Glutamatergic neuron (in vitro differentiated cells): Measurements from ENCODE around the gene WDCP. TPM values are rescaled to one million over a fixed set of nuclear protein-coding genes. Genes with fewer than 3 reads are reported as not detected.

ENCODE experiments used
- DNase-seq: peaks from one replicate; pipeline ENCODE4 v3.0.0; 2022
- H3K27ac Mint-ChIP-seq: one replicate; pipeline ENCODE4 v1.8.0; 2020; ENCODE audit warnings: mild to moderate bottlenecking, mixed read lengths, inconsistent platforms; ENCODE audit not compliant: unreplicated experiment
- H3K27me3 Mint-ChIP-seq: one replicate; pipeline ENCODE4 v1.8.0; 2020; ENCODE audit warnings: mild to moderate bottlenecking, moderate library complexity, mixed read lengths, inconsistent platforms; ENCODE audit not compliant: unreplicated experiment
- H3K36me3 Mint-ChIP-seq: one replicate; pipeline ENCODE4 v1.8.0; 2020; ENCODE audit warnings: mild to moderate bottlenecking, mixed read lengths, inconsistent platforms; ENCODE audit not compliant: unreplicated experiment
- H3K4me1 Mint-ChIP-seq: one replicate; pipeline ENCODE4 v1.8.0; 2020; ENCODE audit warnings: mild to moderate bottlenecking, low read depth, mixed read lengths, inconsistent platforms; ENCODE audit not compliant: unreplicated experiment
- H3K4me3 Mint-ChIP-seq: one replicate; pipeline ENCODE4 v1.8.0; 2020; ENCODE audit warnings: mild to moderate bottlenecking, mixed read lengths, inconsistent platforms; ENCODE audit not compliant: unreplicated experiment
- H3K9me3 Mint-ChIP-seq: one replicate; pipeline ENCODE4 v1.8.0; 2020; ENCODE audit warnings: mild to moderate bottlenecking, moderate library complexity, mixed read lengths, inconsistent platforms; ENCODE audit not compliant: unreplicated experiment
- total RNA-seq: library from RNA; stranded (reverse); fragmentation: NEBNext Ultra II Directional; extraction: Animal tissue kit (Norgen Biotek cat#: 25700); gene quantifications from one replicate; pipeline ENCODE4 v1.2.1, GENCODE V29; 2021; ENCODE audit not compliant: unreplicated experiment
- TF ChIP-seq, protein P1 (sequence below): fragments of 200-600 bp; sonication (generic); IDR thresholded peaks from one replicate; pipeline ENCODE4 v1.5.0; 2021; ENCODE audit not compliant: partially characterized antibody, unreplicated experiment

Gene WDCP
- total RNA-seq, 1 donor from 2014 or later, result 22.3 TPM

- Mint-ChIP-seq H3K4me1 (peaks cover 8% of the 10 kb centered on the region), H3K36me3 (peaks cover 6% of the 10 kb centered on the region), H3K27me3 (peaks cover 12% of the 10 kb centered on the region), H3K27ac (no peak overlapping the region), H3K9me3 (peaks cover 3% of the 10 kb centered on the region), H3K4me3 (no peak overlapping the region)
- no peak for DNase-seq
- TF ChIP-seq, protein P1, sequence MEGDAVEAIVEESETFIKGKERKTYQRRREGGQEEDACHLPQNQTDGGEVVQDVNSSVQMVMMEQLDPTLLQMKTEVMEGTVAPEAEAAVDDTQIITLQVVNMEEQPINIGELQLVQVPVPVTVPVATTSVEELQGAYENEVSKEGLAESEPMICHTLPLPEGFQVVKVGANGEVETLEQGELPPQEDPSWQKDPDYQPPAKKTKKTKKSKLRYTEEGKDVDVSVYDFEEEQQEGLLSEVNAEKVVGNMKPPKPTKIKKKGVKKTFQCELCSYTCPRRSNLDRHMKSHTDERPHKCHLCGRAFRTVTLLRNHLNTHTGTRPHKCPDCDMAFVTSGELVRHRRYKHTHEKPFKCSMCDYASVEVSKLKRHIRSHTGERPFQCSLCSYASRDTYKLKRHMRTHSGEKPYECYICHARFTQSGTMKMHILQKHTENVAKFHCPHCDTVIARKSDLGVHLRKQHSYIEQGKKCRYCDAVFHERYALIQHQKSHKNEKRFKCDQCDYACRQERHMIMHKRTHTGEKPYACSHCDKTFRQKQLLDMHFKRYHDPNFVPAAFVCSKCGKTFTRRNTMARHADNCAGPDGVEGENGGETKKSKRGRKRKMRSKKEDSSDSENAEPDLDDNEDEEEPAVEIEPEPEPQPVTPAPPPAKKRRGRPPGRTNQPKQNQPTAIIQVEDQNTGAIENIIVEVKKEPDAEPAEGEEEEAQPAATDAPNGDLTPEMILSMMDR, result no peak
These were observed 21.0 kb downstream of the WDCP start for GRCh38 chr2:24026233-24026632.

- peaks cover 8% of the 10 kb centered on the region for H3K4me1 Mint-ChIP-seq
- DNase-seq, result no peak
- H3K36me3 Mint-ChIP-seq, result peaks cover 6% of the 10 kb centered on the region
- peaks cover 12% of the 10 kb centered on the region for H3K27me3 Mint-ChIP-seq
- no peak overlapping the region for H3K4me3 Mint-ChIP-seq
- H3K27ac Mint-ChIP-seq, result no peak overlapping the region
- TF ChIP-seq, protein P1, result no peak
- peaks cover 3% of the 10 kb centered on the region for H3K9me3 Mint-ChIP-seq
These were observed 22.1 kb downstream of the WDCP start for GRCh38 chr2:24024996-24025663.

- TF ChIP-seq, protein P1, result no peak
- Mint-ChIP-seq H3K9me3 (peaks cover 3% of the 10 kb centered on the region), H3K4me1 (peaks cover 4% of the 10 kb centered on the region), H3K27ac (peak overlapping the region; percentile 11), H3K27me3 (peaks cover 12% of the 10 kb centered on the region), H3K4me3 (no peak overlapping the region), H3K36me3 (peaks cover 6% of the 10 kb centered on the region)
- no peak for DNase-seq
These were observed 23.2 kb downstream of the WDCP start for GRCh38 chr2:24024018-24024417.

- no peak overlapping the region for H3K4me3 Mint-ChIP-seq
- no peak for DNase-seq
- peak overlapping the region; percentile 12 for H3K27ac Mint-ChIP-seq
- peaks cover 3% of the 10 kb centered on the region for H3K9me3 Mint-ChIP-seq
- H3K4me1 Mint-ChIP-seq, result peaks cover 4% of the 10 kb centered on the region
- H3K27me3 Mint-ChIP-seq, result peaks cover 12% of the 10 kb centered on the region
- H3K36me3 Mint-ChIP-seq, result peaks cover 6% of the 10 kb centered on the region
- TF ChIP-seq, protein P1, result no peak
These were observed 24.1 kb downstream of the WDCP start for GRCh38 chr2:24022975-24023575.

- Mint-ChIP-seq H3K27ac (peak overlapping the region; percentile 12), H3K4me1 (peaks cover 4% of the 10 kb centered on the region), H3K4me3 (no peak overlapping the region), H3K9me3 (peaks cover 3% of the 10 kb centered on the region), H3K27me3 (peaks cover 12% of the 10 kb centered on the region), H3K36me3 (peaks cover 6% of the 10 kb centered on the region)
- TF ChIP-seq, protein P1, result no peak
- no peak for DNase-seq
These were observed 24.7 kb downstream of the WDCP start for GRCh38 chr2:24022324-24022974.
